ENCODE measurements around the gene CCL4.
"Not testable (repeated sequence)": the region's sequence is repeated elsewhere in the genome, so short reads cannot be mapped to it uniquely, and the experiment has no call there.

CCL4 gene

GRCh38 chr17:36087897-36088572, 15.6 kb upstream of the CCL4 start:
- DNase-seq (ENCODE audit: low spot score): not testable (repeated sequence)

- no peak for DNase-seq (ENCODE audit: low spot score)
Measured at GRCh38 chr17:36088670-36089338, 14.8 kb upstream of the CCL4 start.

- no peak for DNase-seq (ENCODE audit: low spot score)
Measured at GRCh38 chr17:36089339-36089865, 14.2 kb upstream of the CCL4 start.

GRCh38 chr17:36089888-36090836, 13.5 kb upstream of the CCL4 start, which contains the start of gene CCL3:
CCL3 (minus strand) TSS chr17:36090143; CDS start chr17:36090058, 85 bp downstream.
- no peak for DNase-seq (ENCODE audit: low spot score)

GRCh38 chr17:36092230-36092629, 11.4 kb upstream of the CCL4 start:
- DNase-seq (ENCODE audit: low spot score): no peak

GRCh38 chr17:36092715-36093114, 10.9 kb upstream of the CCL4 start:
- not testable (repeated sequence) for DNase-seq (ENCODE audit: low spot score)

GRCh38 chr17:36094232-36094631, 9.4 kb upstream of the CCL4 start:
- DNase-seq (ENCODE audit: low spot score): no peak

- DNase-seq (ENCODE audit: low spot score): no peak
Measured at GRCh38 chr17:36094746-36095145, 8.9 kb upstream of the CCL4 start.

GRCh38 chr17:36095992-36096391, 7.6 kb upstream of the CCL4 start:
- DNase-seq (ENCODE audit: low spot score): no peak

GRCh38 chr17:36099004-36099403, 4.6 kb upstream of the CCL4 start:
- DNase-seq (ENCODE audit: low spot score): not testable (repeated sequence)

- DNase-seq (ENCODE audit: low spot score): not testable (repeated sequence)
Measured at GRCh38 chr17:36104246-36104645, 619 bp downstream of the CCL4 start.

- no peak for DNase-seq (ENCODE audit: low spot score)
Measured at GRCh38 chr17:36104701-36105181, 1.1 kb downstream of the CCL4 start.

GRCh38 chr17:36105781-36106492, 2.3 kb downstream of the CCL4 start:
- no peak for DNase-seq (ENCODE audit: low spot score)

GRCh38 chr17:36106493-36106835, 2.8 kb downstream of the CCL4 start:
- DNase-seq (ENCODE audit: low spot score): no peak

- no peak for DNase-seq (ENCODE audit: low spot score)
Measured at GRCh38 chr17:36107660-36108059, 4.0 kb downstream of the CCL4 start.

GRCh38 chr17:36108265-36108664, 4.6 kb downstream of the CCL4 start:
- not testable (repeated sequence) for DNase-seq (ENCODE audit: low spot score)

- no peak for DNase-seq (ENCODE audit: low spot score)
Measured at GRCh38 chr17:36111068-36111490, 7.5 kb downstream of the CCL4 start.

- no peak for DNase-seq (ENCODE audit: low spot score)
Measured at GRCh38 chr17:36112572-36112971, 8.9 kb downstream of the CCL4 start.

- DNase-seq (ENCODE audit: low spot score): not testable (repeated sequence)
Measured at GRCh38 chr17:36113131-36113530, 9.5 kb downstream of the CCL4 start.

GRCh38 chr17:36114971-36115648, 11.5 kb downstream of the CCL4 start:
- DNase-seq (ENCODE audit: low spot score): not testable (repeated sequence)

- DNase-seq (ENCODE audit: low spot score): not testable (repeated sequence)
Measured at GRCh38 chr17:36115649-36115977, 12.0 kb downstream of the CCL4 start.

All from AG08395 (cell line).